HG02571 (cell line): Measurements from ENCODE around the gene POU3F3.

Source experiments
- ATAC-seq: cut with Tn5 transposase; IDR thresholded peaks from one replicate; pipeline ENCODE4 v1.9.1; 2021; ENCODE audit warnings: mild to moderate bottlenecking, moderate library complexity; ENCODE audit not compliant: unreplicated experiment

Gene POU3F3

GRCh38 chr2:104846786-104847585, 6.9 kb upstream of the POU3F3 start:
- ATAC-seq = no peak

- ATAC-seq = no peak
Observed at GRCh38 chr2:104847586-104848160, 6.2 kb upstream of the POU3F3 start.

- ATAC-seq = no peak
Observed at GRCh38 chr2:104848526-104848925, 5.4 kb upstream of the POU3F3 start.

- ATAC-seq = no peak
Observed at GRCh38 chr2:104849101-104849500, 4.8 kb upstream of the POU3F3 start.

GRCh38 chr2:104849618-104850141, 4.2 kb upstream of the POU3F3 start:
- no peak for ATAC-seq

GRCh38 chr2:104850361-104851290, 3.3 kb upstream of the POU3F3 start:
- no peak for ATAC-seq

- no peak for ATAC-seq
Observed at GRCh38 chr2:104851291-104852089, 2.4 kb upstream of the POU3F3 start.

- no peak for ATAC-seq
Observed at GRCh38 chr2:104852090-104852666, 1.7 kb upstream of the POU3F3 start.

GRCh38 chr2:104854498-104855220, 744 bp downstream of the POU3F3 start:
- no peak for ATAC-seq

- no peak for ATAC-seq
Observed at GRCh38 chr2:104855221-104856085, 1.5 kb downstream of the POU3F3 start.

- no peak for ATAC-seq
Observed at GRCh38 chr2:104856086-104856972, 2.4 kb downstream of the POU3F3 start.

- no peak for ATAC-seq
Observed at GRCh38 chr2:104856973-104857261, 3.0 kb downstream of the POU3F3 start.

- no peak for ATAC-seq
Observed at GRCh38 chr2:104857262-104858005, 3.5 kb downstream of the POU3F3 start.

GRCh38 chr2:104858006-104858978, 4.4 kb downstream of the POU3F3 start:
- ATAC-seq = no peak

- ATAC-seq = no peak
Observed at GRCh38 chr2:104859291-104859765, 5.4 kb downstream of the POU3F3 start.
